Ovary (tissue), 9 donors: ENCODE measurements around the gene HIPK4. TPM values are rescaled to one million over a fixed set of nuclear protein-coding genes. Genes with fewer than 3 reads are reported as not detected.
"Not testable (repeated sequence)": the region's sequence is repeated elsewhere in the genome, so short reads cannot be mapped to it uniquely, and the experiment has no call there.

Source experiments
- DNase-seq, 5 donors: peaks; one replicate each; pipeline ENCODE4 v3.0.0-alpha.2; 2019 to 2020
- H3K27ac ChIP-seq, 2 donors: fragments of 200-600 bp; one replicate each; pipeline versions ENCODE4 v1.5.1 to v1.8.0; 2019 to 2022
- H3K27me3 ChIP-seq: fragments of 200-600 bp; one replicate; pipeline ENCODE4 v1.8.0; 2022
- H3K36me3 ChIP-seq: fragments of 200-600 bp; sonication (generic); one replicate; pipeline ENCODE4 v1.5.1; 2019
- H3K4me1 ChIP-seq: one replicate; pipeline ENCODE4 v1.8.1; 2013; ENCODE audit warnings: mild to moderate bottlenecking, moderate library complexity; ENCODE audit not compliant: insufficient read depth
- H3K4me3 ChIP-seq: fragments of 200-600 bp; sonication (generic); one replicate; pipeline ENCODE4 v1.5.1; 2017
- H3K9me3 ChIP-seq, 2 donors: fragments of 200-600 bp in 1 of 2; sonication (generic) in 1 of 2; one replicate each; pipeline versions ENCODE4 v1.5.1 to v1.8.1; 2013 to 2019; ENCODE audit warnings: mild to moderate bottlenecking in 1 of 2, moderate library complexity in 1 of 2
- EP300 ChIP-seq: sonication (generic); formaldehyde crosslinking; IDR thresholded peaks from one replicate; pipeline ENCODE4 v1.6.1; 2017; ENCODE audit warnings: antibody characterized with exemption
- POLR2A ChIP-seq: fragments of 450-650 bp; IDR thresholded peaks from one replicate; pipeline ENCODE4 v1.6.1; 2017; ENCODE audit warnings: antibody characterized with exemption, mild to moderate bottlenecking, moderate library complexity
- WGBS, 3 donors: extraction: QIAGEN DNeasy Blood & Tissue Kit in 1 of 3; methylation state at CpG; one replicate each; pipeline versions ENCODE4 v1.1.5 to v1.1.7; 2013 to 2017; 5-methylcytosine and 5-hydroxymethylcytosine counted together
- intact Hi-C, 4 donors: fragments of 100-400 bp; cut with DNase I; formaldehyde crosslinking; loops; one replicate each; pipeline versions ENCODE4 v1.11.0 to v1.15.1; 2022 to 2023
- polyA plus RNA-seq, 2 donors: library from polyadenylated mRNA; stranded (reverse); fragments of 200-250 nt in 1 of 2; fragments of 350-450 nt in 1 of 2; fragmentation: Illumina TruSeq in 1 of 2; extraction: RNeasy Lipid Tissue Mini Kit (QIAGEN cat#74804) in 1 of 2; gene quantifications; one replicate each; pipeline ENCODE4 v1.2.3, GENCODE V29; 2013 to 2014
- total RNA-seq, 7 donors: library from RNA; depleted of rRNA in 2 of 7; stranded (reverse); fragments of >200 nt in 2 of 7; fragmentation: NEBNext Ultra II Directional in 3 of 7; extraction: Animal tissue kit (Norgen Biotek cat#: 25700) in 3 of 7; gene quantifications; one replicate each; pipeline versions ENCODE4 v1.1.0 to v1.2.4, GENCODE V29; 2016 to 2023
- TF ChIP-seq, protein P1 (sequence below), 3 donors: fragments of 450-650 bp in 2 of 3; fragments of 200-600 bp in 1 of 3; IDR thresholded peaks; one replicate each; pipeline versions ENCODE4 v1.5.1 to v1.8.0; 2016 to 2022; ENCODE audit warnings: antibody characterized with exemption in 3 of 3, mild to moderate bottlenecking in 1 of 3
- donor health status: DM: no; HTN: no; CAD: no; lungs with moderate emphysema.
- donor health status: DM: no; HTN: no; CAD: no.
- donor health status: Bipolar disorder and iron deficiency.
- donor health status: DM: yes; HTN: yes; CAD: no.
- donor health status: DM: no; HTN: no; CAD: no.
- donor health status: DM: yes; HTN: yes; CAD: no.

The HIPK4 gene
- total and polyA plus RNA-seq, 9 donors, result 0.11 to 0.35 (median 0.13) TPM; not detected in 4

GRCh38 chr19:40336601-40336900 lies 53.4 kb downstream of the HIPK4 start:
- no peak for TF ChIP-seq POLR2A
- TF ChIP-seq EP300, result no peak
- TF ChIP-seq, protein P1, sequence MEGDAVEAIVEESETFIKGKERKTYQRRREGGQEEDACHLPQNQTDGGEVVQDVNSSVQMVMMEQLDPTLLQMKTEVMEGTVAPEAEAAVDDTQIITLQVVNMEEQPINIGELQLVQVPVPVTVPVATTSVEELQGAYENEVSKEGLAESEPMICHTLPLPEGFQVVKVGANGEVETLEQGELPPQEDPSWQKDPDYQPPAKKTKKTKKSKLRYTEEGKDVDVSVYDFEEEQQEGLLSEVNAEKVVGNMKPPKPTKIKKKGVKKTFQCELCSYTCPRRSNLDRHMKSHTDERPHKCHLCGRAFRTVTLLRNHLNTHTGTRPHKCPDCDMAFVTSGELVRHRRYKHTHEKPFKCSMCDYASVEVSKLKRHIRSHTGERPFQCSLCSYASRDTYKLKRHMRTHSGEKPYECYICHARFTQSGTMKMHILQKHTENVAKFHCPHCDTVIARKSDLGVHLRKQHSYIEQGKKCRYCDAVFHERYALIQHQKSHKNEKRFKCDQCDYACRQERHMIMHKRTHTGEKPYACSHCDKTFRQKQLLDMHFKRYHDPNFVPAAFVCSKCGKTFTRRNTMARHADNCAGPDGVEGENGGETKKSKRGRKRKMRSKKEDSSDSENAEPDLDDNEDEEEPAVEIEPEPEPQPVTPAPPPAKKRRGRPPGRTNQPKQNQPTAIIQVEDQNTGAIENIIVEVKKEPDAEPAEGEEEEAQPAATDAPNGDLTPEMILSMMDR (IDR thresholded peaks at IDR 0.05), result no peak
- Histone ChIP-seq H3K9me3 (no peaks in the 10 kb centered on the region), H3K4me1 (no peaks in the 10 kb centered on the region), H3K4me3 (no peak overlapping the region), H3K27ac (no peak overlapping the region), H3K36me3 (no peaks in the 10 kb centered on the region), H3K27me3 (no peaks in the 10 kb centered on the region)
- no peak for DNase-seq
- intact Hi-C loops, result no loop called here
- 91 to 93% (median 92%) methylated on average over 2 of the region's 2 CpGs for WGBS, 3 donors

GRCh38 chr19:40335855-40336600 lies 54.0 kb downstream of the HIPK4 start:
- Histone ChIP-seq H3K9me3 (no peaks in the 10 kb centered on the region), H3K4me1 (no peaks in the 10 kb centered on the region), H3K4me3 (no peak overlapping the region), H3K27ac (no peak overlapping the region), H3K27me3 (no peaks in the 10 kb centered on the region), H3K36me3 (no peaks in the 10 kb centered on the region)
- intact Hi-C loops, result no loop called here
- no peak for DNase-seq
- 92 to 96% (median 95%) methylated on average over 15 of the region's 15 CpGs for WGBS, 3 donors
- TF ChIP-seq POLR2A (no peak), EP300 (no peak)
- TF ChIP-seq, protein P1 (IDR thresholded peaks at IDR 0.05), result no peak

DNA sequence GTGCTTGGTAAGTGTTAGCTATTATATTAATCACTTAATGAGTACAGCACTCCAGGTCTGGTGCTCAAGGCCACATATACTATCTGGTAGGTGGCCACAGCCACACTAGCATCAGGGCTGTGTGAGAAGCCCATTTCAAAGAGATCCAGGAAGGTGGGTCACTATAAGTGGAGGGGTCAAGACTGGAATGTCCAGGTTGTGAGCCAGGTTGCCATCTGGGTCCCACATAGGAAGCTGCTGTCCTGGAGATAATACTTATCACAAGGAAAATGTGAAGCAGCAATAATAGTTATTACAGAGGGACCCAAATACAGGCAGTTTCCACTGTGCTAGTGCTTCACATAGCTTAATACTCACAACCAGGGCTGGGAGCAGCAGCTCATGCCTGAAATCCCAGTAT lies 54.9 kb downstream of the HIPK4 start:
- no peaks in the 10 kb centered on the region for H3K36me3 ChIP-seq
- H3K4me3 ChIP-seq, result no peak overlapping the region
- no peak for TF ChIP-seq EP300
- TF ChIP-seq, protein P1 (IDR thresholded peaks at IDR 0.05), result no peak
- no peak for TF ChIP-seq POLR2A

DNA sequence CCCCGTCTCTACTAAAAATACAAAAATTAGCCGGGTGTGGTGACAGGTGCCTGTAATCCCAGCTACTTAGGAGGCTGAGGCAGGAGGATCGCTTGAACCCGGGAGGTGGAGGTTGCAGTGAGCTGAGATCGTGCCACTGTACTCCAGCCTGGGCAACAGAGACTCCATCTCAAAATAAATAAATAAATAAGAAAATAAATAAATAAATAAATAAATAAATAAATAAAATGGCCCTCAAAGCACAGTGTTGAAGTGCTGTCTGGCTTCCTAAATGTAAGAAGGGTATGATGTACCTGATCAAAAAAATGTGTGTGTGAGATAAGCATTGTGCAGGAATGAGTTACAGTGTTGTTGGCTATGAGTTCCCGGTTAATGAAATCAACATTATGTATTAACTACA lies 56.9 kb downstream of the HIPK4 start:
- H3K27ac ChIP-seq, H3K4me1 ChIP-seq, DNase-seq, H3K9me3 ChIP-seq, H3K27me3 ChIP-seq, intact Hi-C loops, H3K36me3 ChIP-seq, H3K4me3 ChIP-seq: not testable (repeated sequence)
- 94 to 96% (median 95%) methylated on average over 6 of the region's 6 CpGs for WGBS, 3 donors

More for the DNA sequence above, 54.9 kb downstream of the HIPK4 start:
- no peak for DNase-seq
- Histone ChIP-seq H3K27me3 (no peaks in the 10 kb centered on the region), H3K9me3 (no peaks in the 10 kb centered on the region), H3K27ac (no peak overlapping the region), H3K4me1 (no peaks in the 10 kb centered on the region)
- intact Hi-C loops, result no loop called here

DNA sequence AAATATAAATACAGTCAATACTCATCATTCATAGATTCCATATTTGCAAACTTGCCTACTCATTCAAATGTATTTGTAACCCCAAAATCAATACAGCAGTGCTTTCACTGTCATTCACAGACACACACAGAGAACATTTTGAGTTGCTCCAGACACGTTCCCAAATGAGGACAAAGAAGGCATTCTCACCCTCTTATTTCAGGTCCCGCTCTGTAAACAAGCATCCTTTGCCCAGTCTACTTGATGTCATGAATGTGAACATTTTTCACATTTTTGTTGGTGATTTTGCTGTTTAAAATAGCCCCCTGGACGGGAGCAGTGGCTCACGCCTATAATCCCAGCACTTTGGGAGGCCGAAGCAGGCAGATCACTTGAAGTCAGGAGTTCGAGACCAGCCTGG lies 57.3 kb downstream of the HIPK4 start:
- Histone ChIP-seq H3K27me3 (no peaks in the 10 kb centered on the region), H3K27ac (no peak overlapping the region), H3K4me3 (no peak overlapping the region), H3K9me3 (no peaks in the 10 kb centered on the region), H3K36me3 (no peaks in the 10 kb centered on the region), H3K4me1 (no peaks in the 10 kb centered on the region)
- intact Hi-C loops, result no loop called here
- TF ChIP-seq POLR2A, result no peak
- TF ChIP-seq, protein P1 (IDR thresholded peaks at IDR 0.05), result no peak
- no peak for TF ChIP-seq EP300
- WGBS, 3 donors, result 80 to 86% (median 83%) methylated on average over 6 of the region's 6 CpGs
- no peak for DNase-seq
